Measurements from ENCODE around the gene CCDC169. TPM values are rescaled to one million over a fixed set of nuclear protein-coding genes. Genes with fewer than 3 reads are reported as not detected.
"Not testable (repeated sequence)": the region's sequence is repeated elsewhere in the genome, so short reads cannot be mapped to it uniquely, and the experiment has no call there.

The CCDC169 gene
- 1.6 TPM in 2 replicates for total RNA-seq

- DNase-seq (ENCODE audit: extremely low read depth, low read depth, low spot score), result no peak
Measured at GRCh38 chr13:36297366-36298338, at the start of gene CCDC169. TSS of gene CCDC169 (minus strand) at chr13:36297814. CDS start at chr13:36297719, 95 bp downstream.

GRCh38 chr13:36346222-36347083, 48.8 kb upstream of the CCDC169 start, which contains the start of gene SPART:
TSS of gene SPART (minus strand) at chr13:36346394. CDS start at chr13:36335830, 10,564 bp downstream.
- peak; percentile 70 for DNase-seq (ENCODE audit: extremely low read depth, low read depth, low spot score)

DNA sequence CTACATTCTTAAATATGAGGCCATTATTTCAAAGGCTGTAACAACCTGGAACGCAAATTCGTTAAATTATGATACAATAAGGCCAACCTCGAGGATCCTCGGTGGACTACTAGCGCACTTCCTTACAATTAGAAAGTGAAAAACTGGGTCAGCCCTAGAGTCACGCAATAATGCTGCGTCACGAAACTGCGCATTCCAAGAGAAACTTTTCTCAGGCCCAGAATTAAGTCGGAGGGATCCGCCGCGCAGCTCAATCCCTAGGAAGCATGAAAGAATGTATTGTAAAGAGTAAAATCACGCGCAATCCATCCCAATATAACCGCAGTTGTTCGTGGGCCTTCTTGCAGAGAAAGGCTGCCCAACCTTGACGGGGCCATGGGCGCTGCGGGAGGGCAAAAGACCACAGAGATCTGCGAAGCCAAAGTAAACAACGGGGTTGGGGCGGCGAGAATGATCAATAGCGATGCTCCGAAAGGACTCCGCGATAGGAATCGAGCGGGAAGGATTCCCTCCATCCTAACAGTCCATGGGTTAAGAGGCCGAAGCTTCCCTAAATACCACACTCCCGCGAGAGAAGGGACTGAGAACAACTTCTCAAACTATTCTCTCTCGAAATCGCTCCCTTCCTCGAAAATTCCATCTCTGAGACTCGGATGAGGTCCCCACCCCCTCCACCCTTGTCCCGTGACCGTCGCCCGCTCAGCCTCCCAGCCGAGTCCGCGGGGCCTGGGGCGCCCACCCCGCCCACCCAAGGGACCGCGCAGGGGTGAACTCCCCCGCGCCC, 48.0 kb upstream of the CCDC169 start:
- peak; percentile 72 for DNase-seq (ENCODE audit: extremely low read depth, low read depth, low spot score)

DNA sequence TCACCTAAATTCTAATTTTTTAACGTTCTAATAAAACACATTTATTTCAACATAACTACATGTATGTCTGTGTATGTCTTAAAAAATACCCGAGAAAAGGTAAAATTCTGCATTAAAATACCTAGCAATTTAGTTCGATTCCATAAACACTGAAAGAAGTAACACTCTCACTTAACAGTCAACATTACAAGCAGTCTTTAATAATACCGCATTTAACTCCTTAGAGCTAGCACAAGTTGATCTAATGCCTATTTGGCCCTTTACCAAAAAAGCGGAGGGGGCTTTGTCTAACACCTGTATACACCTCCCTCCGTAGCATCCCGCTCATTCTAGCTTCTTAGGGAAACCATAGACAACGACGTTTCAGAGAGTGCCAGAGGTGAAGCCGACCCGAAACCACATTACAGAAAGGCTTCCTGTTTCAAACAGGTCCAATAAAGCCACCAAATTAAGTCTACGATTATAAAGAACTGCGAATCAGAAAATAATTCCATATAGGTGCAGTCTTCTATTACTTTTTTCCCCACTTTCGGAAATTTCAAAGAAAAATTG, 47.3 kb upstream of the CCDC169 start:
- no peak for DNase-seq (ENCODE audit: extremely low read depth, low read depth, low spot score)

GRCh38 chr13:36344173-36344572, 46.6 kb upstream of the CCDC169 start:
- DNase-seq (ENCODE audit: extremely low read depth, low read depth, low spot score), result no peak

DNA sequence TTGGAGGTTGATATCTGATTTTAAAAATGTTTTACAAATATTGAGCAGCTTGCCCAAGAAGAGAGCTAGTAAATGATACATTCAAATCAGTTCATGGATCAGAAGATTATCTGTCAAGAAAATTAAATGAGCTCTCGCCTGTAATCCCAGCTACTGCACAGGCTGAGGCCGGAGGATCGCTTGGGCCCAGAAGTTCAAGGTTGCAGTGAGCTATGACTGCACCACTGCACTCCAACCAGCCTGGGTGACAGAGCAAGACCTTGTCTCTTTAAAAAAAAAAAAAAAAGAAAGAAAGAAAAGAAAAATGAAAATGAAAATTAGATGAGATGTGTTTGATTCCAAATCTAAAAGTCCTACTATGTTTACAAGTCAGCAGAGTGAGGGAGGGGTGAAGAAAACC, 46.2 kb upstream of the CCDC169 start:
- DNase-seq (ENCODE audit: extremely low read depth, low read depth, low spot score), result no peak

DNA sequence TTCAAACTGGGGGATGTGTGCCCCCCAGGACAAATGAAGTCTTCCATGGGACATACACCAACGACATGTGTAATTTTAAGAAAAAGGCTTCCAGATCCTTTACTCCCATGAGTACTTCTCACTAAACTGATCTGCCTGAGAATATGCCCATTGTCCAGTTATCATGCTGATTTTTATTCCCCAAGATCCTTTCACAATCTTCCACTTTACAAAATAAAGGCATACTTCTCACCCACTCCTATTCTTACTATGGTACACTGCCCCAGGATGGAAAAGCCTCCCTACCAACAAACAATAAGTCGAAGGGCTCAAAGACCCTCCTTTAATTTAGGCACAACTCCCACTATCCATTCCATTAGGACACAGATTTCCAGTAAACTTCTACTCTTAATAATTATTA, 45.1 kb upstream of the CCDC169 start:
- DNase-seq (ENCODE audit: extremely low read depth, low read depth, low spot score), result no peak

DNA sequence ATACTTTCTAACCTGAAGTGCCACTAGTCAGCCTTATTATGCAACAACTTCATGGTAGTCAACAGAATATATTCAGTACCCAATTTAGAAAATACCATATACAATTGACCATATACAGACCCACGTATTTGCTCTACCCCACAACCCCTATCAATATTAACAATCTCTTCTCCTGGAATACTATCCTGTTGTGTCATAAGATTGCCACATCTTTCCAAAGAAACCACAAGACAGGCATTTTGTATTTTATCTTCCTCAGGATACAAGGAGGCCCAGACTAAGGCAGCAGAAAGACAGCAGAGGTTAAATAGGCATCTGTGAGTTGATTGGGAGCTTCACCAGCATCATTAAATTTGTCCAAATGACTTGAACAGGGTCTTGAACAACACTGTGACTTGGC, 44.1 kb upstream of the CCDC169 start:
- DNase-seq (ENCODE audit: extremely low read depth, low read depth, low spot score), result no peak

- peak; percentile 12 for DNase-seq (ENCODE audit: extremely low read depth, low read depth, low spot score)
Measured at GRCh38 chr13:36339600-36340155, 42.1 kb upstream of the CCDC169 start.

GRCh38 chr13:36337938-36338641, 40.5 kb upstream of the CCDC169 start:
- no peak for DNase-seq (ENCODE audit: extremely low read depth, low read depth, low spot score)

DNA sequence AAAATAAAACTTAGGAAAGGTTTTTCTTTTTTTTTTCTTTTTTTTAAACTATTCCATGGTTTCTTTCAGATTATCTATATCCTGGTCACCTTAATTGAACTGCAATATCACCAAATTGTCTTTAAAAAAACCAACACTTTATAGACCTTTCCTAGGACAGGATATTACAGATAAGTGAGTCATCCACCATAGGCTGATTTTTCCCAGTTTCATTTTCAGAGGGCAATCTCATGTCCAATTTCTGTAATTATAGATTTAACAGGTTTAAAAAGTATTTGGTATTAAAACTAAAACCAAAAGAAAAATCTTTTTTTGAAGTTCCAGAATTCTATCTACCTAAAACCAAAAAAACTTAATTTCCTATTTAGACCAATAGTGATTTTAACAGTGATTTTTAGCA, 35.4 kb upstream of the CCDC169 start:
- peak; percentile 27 for DNase-seq (ENCODE audit: extremely low read depth, low read depth, low spot score)

- DNase-seq (ENCODE audit: extremely low read depth, low read depth, low spot score), result not testable (repeated sequence)
Measured at GRCh38 chr13:36332255-36332654, 34.6 kb upstream of the CCDC169 start.

GRCh38 chr13:36331280-36331679, 33.7 kb upstream of the CCDC169 start:
- DNase-seq (ENCODE audit: extremely low read depth, low read depth, low spot score), result no peak

DNA sequence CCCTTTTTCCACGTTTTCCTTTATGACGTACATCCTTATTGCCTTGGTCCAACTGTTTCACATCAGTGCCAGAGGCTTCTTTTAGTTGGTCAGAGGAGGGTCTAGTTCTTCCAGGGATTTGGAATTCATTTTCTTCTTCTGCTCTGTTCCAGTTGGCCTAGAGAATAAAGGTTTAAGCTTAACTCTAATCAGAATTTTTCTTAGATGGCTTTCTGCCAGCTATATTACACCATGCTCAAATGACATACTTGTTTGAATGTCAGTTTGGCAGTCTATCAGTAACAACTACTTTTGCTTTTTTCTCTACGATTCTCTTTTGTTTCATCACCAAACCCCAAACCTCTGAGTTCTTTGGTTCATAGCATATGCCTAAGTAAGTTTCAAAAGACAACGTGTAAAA, 31.7 kb upstream of the CCDC169 start:
- DNase-seq (ENCODE audit: extremely low read depth, low read depth, low spot score), result no peak

DNA sequence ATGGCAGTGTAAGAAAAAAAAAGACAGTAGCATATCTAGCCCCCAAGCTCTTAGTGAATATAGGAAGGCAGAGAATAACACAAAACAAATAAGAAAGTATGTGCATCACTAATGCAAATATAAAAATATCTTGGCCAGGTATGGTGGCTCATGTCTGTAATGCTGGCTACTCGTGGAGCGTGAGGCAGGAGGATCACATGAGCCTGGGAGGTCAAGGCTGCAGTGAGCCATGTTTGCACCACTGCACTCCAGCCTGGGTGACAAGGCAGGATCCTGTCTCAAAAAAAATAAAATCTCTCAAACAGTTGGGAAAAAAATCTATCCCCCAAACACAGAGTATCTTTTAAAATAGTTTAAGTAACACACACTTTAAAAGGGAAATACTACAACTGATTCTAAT, 31.2 kb upstream of the CCDC169 start:
- DNase-seq (ENCODE audit: extremely low read depth, low read depth, low spot score), result no peak

- DNase-seq (ENCODE audit: extremely low read depth, low read depth, low spot score), result no peak
Measured at GRCh38 chr13:36325912-36326311, 28.3 kb upstream of the CCDC169 start.

DNA sequence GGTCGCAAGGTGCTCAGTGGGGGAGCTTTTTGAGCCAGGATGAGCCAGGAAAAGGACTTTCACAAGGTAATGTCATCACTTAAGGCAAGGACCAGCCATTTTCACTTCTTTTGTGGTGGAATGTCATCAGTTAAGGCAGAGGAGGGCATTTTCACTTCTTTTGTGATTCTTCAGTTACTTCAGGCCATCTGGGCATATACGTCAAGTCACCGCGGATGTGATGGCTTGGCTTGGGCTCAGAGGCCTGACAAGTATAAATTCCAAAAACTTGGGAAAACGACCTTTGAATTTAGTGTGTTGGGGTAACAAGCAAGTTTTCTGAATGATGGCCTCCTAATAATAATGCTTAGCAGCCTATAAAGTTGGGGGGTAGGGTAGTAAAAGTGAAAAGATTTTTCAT, 27.3 kb upstream of the CCDC169 start:
- DNase-seq (ENCODE audit: extremely low read depth, low read depth, low spot score), result not testable (repeated sequence)

DNA sequence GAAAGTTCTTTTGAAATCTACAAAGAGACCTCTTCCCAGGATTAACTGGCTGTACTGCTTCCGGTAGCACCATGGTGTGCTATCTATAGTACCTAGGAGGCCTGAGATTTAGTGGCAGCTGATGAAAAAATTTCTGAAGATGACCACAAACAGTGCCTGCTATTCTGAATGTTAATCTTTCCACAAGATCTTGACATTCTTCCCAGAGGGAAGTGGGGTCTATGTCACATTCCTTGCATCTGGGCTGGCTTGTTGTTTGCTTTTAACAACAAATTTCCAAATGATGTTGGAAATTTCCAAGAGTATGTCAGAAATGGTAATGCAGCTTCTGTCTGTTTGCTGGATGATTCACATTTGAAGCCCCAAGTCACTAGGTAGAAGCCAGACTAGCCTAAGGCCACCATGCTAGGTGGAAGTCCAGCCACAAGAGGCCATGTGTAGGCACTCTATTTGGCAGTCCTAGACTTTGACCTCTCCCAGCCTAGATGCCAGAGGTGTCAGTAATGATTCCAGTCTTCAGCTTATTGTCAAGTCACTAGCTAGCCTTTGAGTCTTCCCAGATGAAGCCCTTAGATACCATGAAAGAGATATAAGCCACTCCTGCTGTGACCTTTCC, 26.4 kb upstream of the CCDC169 start:
- no peak for DNase-seq (ENCODE audit: extremely low read depth, low read depth, low spot score)

GRCh38 chr13:36323408-36323807, 25.8 kb upstream of the CCDC169 start:
- DNase-seq (ENCODE audit: extremely low read depth, low read depth, low spot score), result no peak
